ENCODE data around the gene PTPRN2. TPM values are rescaled to one million over a fixed set of nuclear protein-coding genes. Genes with fewer than 3 reads are reported as not detected.

PTPRN2 gene
- total and polyA plus RNA-seq, 2 of the 8 experiments (the other 6 are each of a cell fraction or from before 2014, with no cell fraction given), result 2.6 to 4.5 TPM

GRCh38 chr7:157865351-157866165, 722.1 kb downstream of the PTPRN2 start (continued):
- TF ChIP-seq E2F6 (IDR thresholded peaks at IDR 0.05), result no peak
- TF ChIP-seq EZH2 (IDR thresholded peaks at IDR 0.05; ENCODE audit: low read depth, low read length, severe bottlenecking), result no peak
- no peak for TF ChIP-seq CTCF (IDR thresholded peaks at IDR 0.05; ENCODE audit: control extremely low read depth in 1 of 3, insufficient read depth in 1 of 3, low read depth in 1 of 3, low read length in 3 of 3)
- TF ChIP-seq RNF2 (IDR thresholded peaks at IDR 0.05; ENCODE audit: borderline replicate concordance, low read depth, low read length, missing control alignments, poor library complexity, severe bottlenecking), result no peak
- no peak for TF ChIP-seq HDAC2 (IDR thresholded peaks at IDR 0.05; ENCODE audit: borderline replicate concordance in 1 of 2, low read depth in 2 of 2, low read length in 2 of 2)
- TF ChIP-seq POLR2AphosphoS5 (IDR thresholded peaks at IDR 0.05; ENCODE audit: low read depth, low read length), result no peak

Data from H1 (cell line).